ENCODE results near the gene SLC35G3. TPM values are rescaled to one million over a fixed set of nuclear protein-coding genes. Genes with fewer than 3 reads are reported as not detected.

The SLC35G3 gene
- total RNA-seq, 4 donors from 2014 or later = not detected

- Histone ChIP-seq H3K36me3 (no peaks in the 10 kb centered on the region), H3K4me3 (no peak overlapping the region), H3K4me1 (no peaks in the 10 kb centered on the region), H3K27ac (no peak overlapping the region), H3K27me3 (no peaks in the 10 kb centered on the region), H3K9me3 (no peaks in the 10 kb centered on the region)
- TF ChIP-seq POLR2A (IDR thresholded peaks at IDR 0.05) (no peak), CTCF (IDR thresholded peaks at IDR 0.05) (no peak)
- no peak for DNase-seq
Observed at GRCh38 chr17:35166526-35166925, 27.7 kb downstream of the SLC35G3 start.

- no peak for DNase-seq
- no peaks in the 10 kb centered on the region for H3K4me1 ChIP-seq
- H3K27ac ChIP-seq = no peak overlapping the region
- no peak for TF ChIP-seq POLR2A (IDR thresholded peaks at IDR 0.05)
- TF ChIP-seq CTCF (IDR thresholded peaks at IDR 0.05) = no peak
- no peaks in the 10 kb centered on the region for H3K9me3 ChIP-seq
- no peak overlapping the region for H3K4me3 ChIP-seq
- H3K36me3 ChIP-seq = no peaks in the 10 kb centered on the region
- no peaks in the 10 kb centered on the region for H3K27me3 ChIP-seq
Observed at GRCh38 chr17:35164716-35165115, 29.5 kb downstream of the SLC35G3 start.

- Histone ChIP-seq H3K4me3 (no peak overlapping the region), H3K4me1 (no peaks in the 10 kb centered on the region), H3K27ac (no peak overlapping the region), H3K36me3 (no peaks in the 10 kb centered on the region), H3K27me3 (no peaks in the 10 kb centered on the region), H3K9me3 (no peaks in the 10 kb centered on the region)
- TF ChIP-seq CTCF (IDR thresholded peaks at IDR 0.05) (no peak), POLR2A (IDR thresholded peaks at IDR 0.05) (no peak)
- DNase-seq = no peak
Observed at GRCh38 chr17:35163886-35164285, 30.3 kb downstream of the SLC35G3 start.

GRCh38 chr17:35162755-35163154 is 31.4 kb downstream of the SLC35G3 start:
- DNase-seq = no peak
- Histone ChIP-seq H3K4me3 (no peak overlapping the region), H3K9me3 (no peaks in the 10 kb centered on the region), H3K36me3 (no peaks in the 10 kb centered on the region), H3K27me3 (no peaks in the 10 kb centered on the region), H3K27ac (no peak overlapping the region), H3K4me1 (no peaks in the 10 kb centered on the region)
- TF ChIP-seq CTCF (IDR thresholded peaks at IDR 0.05) (no peak), POLR2A (IDR thresholded peaks at IDR 0.05) (no peak)

- no peak overlapping the region for H3K4me3 ChIP-seq
- no peaks in the 10 kb centered on the region for H3K9me3 ChIP-seq
- H3K27ac ChIP-seq = peak overlapping the region in 2 of 4 donors; percentile 26 to 55
- no peaks in the 10 kb centered on the region for H3K4me1 ChIP-seq
- no peak for TF ChIP-seq CTCF (IDR thresholded peaks at IDR 0.05)
- TF ChIP-seq POLR2A (IDR thresholded peaks at IDR 0.05) = no peak
- no peaks in the 10 kb centered on the region for H3K36me3 ChIP-seq
- DNase-seq = no peak
- H3K27me3 ChIP-seq = no peaks in the 10 kb centered on the region
Observed at GRCh38 chr17:35161281-35161761, 32.9 kb downstream of the SLC35G3 start.

All from Peyer's patch (tissue), 4 donors.